Liver (tissue), 9 donors: ENCODE results near the gene TSGA10IP. TPM values are rescaled to one million over a fixed set of nuclear protein-coding genes. Genes with fewer than 3 reads are reported as not detected.

Experiments used
- DNase-seq: peaks from one replicate; pipeline ENCODE4 v3.0.0-alpha.2; 2017; ENCODE audit warnings: low spot score
- H3K27ac ChIP-seq, 2 donors: one replicate each; pipeline ENCODE4 v1.7.0; 2013; ENCODE audit warnings: inconsistent platforms in 2 of 2, low read length in 2 of 2, control low read depth in 1 of 2, low read depth in 1 of 2, mild to moderate bottlenecking in 1 of 2
- H3K27me3 ChIP-seq, 4 donors: one replicate each; pipeline versions ENCODE4 v1.6.1 to v1.7.0; 2013; ENCODE audit warnings: low read length in 3 of 4, inconsistent platforms in 1 of 4, mild to moderate bottlenecking in 1 of 4, moderate library complexity in 1 of 4; ENCODE audit not compliant: control insufficient read depth in 4 of 4, insufficient read depth in 4 of 4
- H3K36me3 ChIP-seq, 4 donors: one replicate each; pipeline versions ENCODE4 v1.6.1 to v1.7.0; 2013; ENCODE audit warnings: low read length in 3 of 4, mild to moderate bottlenecking in 3 of 4, low read depth in 1 of 4, moderate library complexity in 1 of 4; ENCODE audit not compliant: control insufficient read depth in 4 of 4, insufficient read depth in 3 of 4
- H3K4me1 ChIP-seq, 4 donors: one replicate each; pipeline versions ENCODE4 v1.6.1 to v1.7.0; 2013; ENCODE audit warnings: low read length in 3 of 4, mild to moderate bottlenecking in 3 of 4, moderate library complexity in 1 of 4; ENCODE audit not compliant: control insufficient read depth in 4 of 4, insufficient read depth in 4 of 4
- H3K4me3 ChIP-seq, 3 donors: one replicate each; pipeline versions ENCODE4 v1.6.1 to v1.7.0; 2013; ENCODE audit warnings: low read length in 3 of 3, control low read depth in 1 of 3, low read depth in 1 of 3, mild to moderate bottlenecking in 1 of 3
- H3K9ac ChIP-seq, 2 donors: one replicate each; pipeline ENCODE4 v1.7.0; 2013; ENCODE audit warnings: low read length in 2 of 2, mild to moderate bottlenecking in 2 of 2, moderate library complexity in 2 of 2, control low read depth in 1 of 2, low read depth in 1 of 2
- H3K9me3 ChIP-seq, 4 donors: one replicate each; pipeline versions ENCODE4 v1.6.1 to v1.7.0; 2013; ENCODE audit warnings: low read length in 3 of 4; ENCODE audit not compliant: control insufficient read depth in 4 of 4
- EGR1 ChIP-seq, 2 donors: IDR thresholded peaks; 2 replicates each; pipeline ENCODE4 v1.6.1; 2016 to 2018; ENCODE audit warnings: antibody characterized with exemption in 2 of 2, low read depth in 2 of 2
- FOXA1 ChIP-seq: IDR thresholded peaks from 2 replicates; pipeline ENCODE4 v1.6.1; 2016; ENCODE audit warnings: antibody characterized with exemption
- FOXA2 ChIP-seq: IDR thresholded peaks from 2 replicates; pipeline ENCODE4 v1.6.1; 2016; ENCODE audit warnings: antibody characterized with exemption
- GABPA ChIP-seq, 2 donors: IDR thresholded peaks in 1 of 2; conservative IDR thresholded peaks in 1 of 2; 2 replicates each; pipeline ENCODE4 v1.6.1; 2016; ENCODE audit warnings: antibody characterized with exemption in 2 of 2, mild to moderate bottlenecking in 1 of 2, moderate library complexity in 1 of 2
- HNF4A ChIP-seq, 2 donors: conservative IDR thresholded peaks; 2 replicates each; pipeline ENCODE4 v1.6.1; 2016; ENCODE audit warnings: antibody characterized with exemption in 2 of 2, mild to moderate bottlenecking in 2 of 2
- HNF4G ChIP-seq: IDR thresholded peaks from 2 replicates; pipeline ENCODE4 v1.6.1; 2016; ENCODE audit warnings: antibody characterized with exemption
- JUND ChIP-seq, 2 donors: IDR thresholded peaks; 2 replicates each; pipeline ENCODE4 v1.6.1; 2016; ENCODE audit warnings: antibody characterized with exemption in 2 of 2
- NR2F2 ChIP-seq: IDR thresholded peaks from 2 replicates; pipeline ENCODE4 v1.6.1; 2016; ENCODE audit warnings: antibody characterized with exemption
- RAD21 ChIP-seq, 2 donors: IDR thresholded peaks; 2 replicates each; pipeline ENCODE4 v1.6.1; 2016; ENCODE audit warnings: antibody characterized with exemption in 2 of 2, mild to moderate bottlenecking in 2 of 2
- RXRA ChIP-seq, 2 donors: IDR thresholded peaks; 2 replicates each; pipeline ENCODE4 v1.6.1; 2017 to 2018; ENCODE audit warnings: antibody characterized with exemption in 2 of 2, mild to moderate bottlenecking in 1 of 2
- SP1 ChIP-seq: IDR thresholded peaks from 2 replicates; pipeline ENCODE4 v1.6.1; 2018; ENCODE audit warnings: antibody characterized with exemption, mild to moderate bottlenecking
- TAF1 ChIP-seq: conservative IDR thresholded peaks from 2 replicates; pipeline ENCODE4 v1.6.1; 2016; ENCODE audit warnings: antibody characterized with exemption, mild to moderate bottlenecking
- YY1 ChIP-seq: IDR thresholded peaks from 2 replicates; pipeline ENCODE4 v1.6.1; 2016; ENCODE audit warnings: antibody characterized with exemption, mild to moderate bottlenecking
- WGBS: extraction: QIAGEN DNeasy Blood & Tissue Kit; methylation state at CpG from one replicate; pipeline ENCODE4 v1.1.7; 2013; 5-methylcytosine and 5-hydroxymethylcytosine counted together
- polyA plus RNA-seq, 2 donors: library from polyadenylated mRNA; stranded (reverse) in 1 of 2; unstranded in 1 of 2; fragments of 200-250 nt in 1 of 2; fragments of >200 nt in 1 of 2; fragmentation: Nextera tagmentation in 1 of 2; extraction: Ambion mirVana in 1 of 2; gene quantifications; one replicate each; pipeline versions ENCODE4 v1.2.1 to v1.2.3, GENCODE V29; 2013 to 2015
- total RNA-seq, 2 donors: library from RNA; depleted of rRNA; stranded (reverse); fragments of >200 nt; gene quantifications; one replicate each; pipeline ENCODE4 v1.2.3, GENCODE V29; 2014
- TF ChIP-seq, protein P1 (sequence below): IDR thresholded peaks from 2 replicates; pipeline ENCODE4 v1.6.1; 2016; ENCODE audit warnings: antibody characterized with exemption
- TF ChIP-seq, protein P2 (sequence below): IDR thresholded peaks from 2 replicates; pipeline ENCODE4 v1.6.1; 2016; ENCODE audit warnings: antibody characterized with exemption
- TF ChIP-seq, protein P3 (sequence below): fragments of 150-350 bp; IDR thresholded peaks from 2 replicates; pipeline ENCODE4 v1.5.1; 2017; ENCODE audit warnings: improper control_type of control experiment, low read depth, low read length; ENCODE audit not compliant: missing input control
- TF ChIP-seq, protein P4 (sequence below): IDR thresholded peaks from 2 replicates; pipeline ENCODE4 v1.6.1; 2016; ENCODE audit warnings: antibody characterized with exemption
- TF ChIP-seq, protein P5 (sequence below): IDR thresholded peaks from 2 replicates; pipeline ENCODE4 v1.6.1; 2016; ENCODE audit warnings: antibody characterized with exemption, mild to moderate bottlenecking
- donor health status: healthy.
- donor health status: healthy.
- donor health status: healthy.
- donor health status: healthy.
- donor health status: healthy.

The TSGA10IP gene
- total and polyA plus RNA-seq, 4 donors, result 0.02 TPM; not detected in 3

DNA sequence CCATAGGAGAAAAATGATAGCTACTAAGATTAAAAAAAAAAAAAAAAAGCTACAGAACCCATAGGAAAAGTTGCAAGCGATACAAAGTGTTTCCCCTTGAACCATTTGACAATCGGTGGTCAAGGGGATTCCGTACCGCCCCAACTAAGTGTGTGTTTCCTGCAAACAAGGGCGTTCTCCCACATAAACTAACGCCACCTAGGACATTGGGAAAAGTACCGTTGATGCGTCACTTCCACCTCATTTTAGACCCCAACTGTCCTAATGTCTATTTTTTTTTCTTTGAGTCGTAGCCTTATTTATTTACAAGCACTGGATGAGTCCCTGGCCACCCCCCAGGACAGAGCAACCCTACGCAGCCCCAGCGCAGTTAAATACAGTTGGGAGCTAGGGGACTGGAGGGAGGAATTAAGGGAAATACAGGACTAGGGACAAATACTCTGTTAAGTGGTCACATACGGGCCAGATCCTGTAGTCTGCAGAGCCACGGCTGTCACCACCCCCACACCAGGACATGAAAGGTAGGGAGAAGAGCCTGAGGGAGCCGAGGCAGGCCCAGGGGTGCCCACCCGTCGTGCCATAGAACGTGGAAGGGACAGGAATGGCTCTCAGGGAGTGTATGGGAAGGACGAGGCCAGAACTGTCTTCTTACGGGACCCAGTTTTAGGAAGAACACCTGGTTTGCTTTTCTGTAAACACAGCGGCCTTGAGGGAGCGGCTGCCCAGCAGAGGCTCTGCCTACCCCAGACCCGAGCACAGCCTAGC, 37.7 kb downstream of the TSGA10IP start:
- Histone ChIP-seq H3K4me1 (no peaks in the 10 kb centered on the region), H3K36me3 (peaks cover 6 to 15% (median 13%) of the 10 kb centered on the region in 4 donors), H3K27ac (no peak overlapping the region), H3K9ac (no peak overlapping the region), H3K27me3 (no peaks in the 10 kb centered on the region), H3K4me3 (no peak overlapping the region), H3K9me3 (no peaks in the 10 kb centered on the region)
- DNase-seq, result no peak
- no peak for TF ChIP-seq SP1
- TF ChIP-seq RAD21 (IDR thresholded peaks at IDR 0.05), result no peak
- TF ChIP-seq HNF4A (conservative IDR thresholded peaks at IDR 0.05), result no peak
- no peak for TF ChIP-seq GABPA (IDR thresholded peaks at IDR 0.05 in 1 of 2, conservative IDR thresholded peaks at IDR 0.05 in 1 of 2)
- no peak for TF ChIP-seq FOXA1
- TF ChIP-seq, protein P1, sequence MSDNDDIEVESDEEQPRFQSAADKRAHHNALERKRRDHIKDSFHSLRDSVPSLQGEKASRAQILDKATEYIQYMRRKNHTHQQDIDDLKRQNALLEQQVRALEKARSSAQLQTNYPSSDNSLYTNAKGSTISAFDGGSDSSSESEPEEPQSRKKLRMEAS, result no peak
- 80% methylated on average over 22 of the region's 22 CpGs for WGBS

DNA sequence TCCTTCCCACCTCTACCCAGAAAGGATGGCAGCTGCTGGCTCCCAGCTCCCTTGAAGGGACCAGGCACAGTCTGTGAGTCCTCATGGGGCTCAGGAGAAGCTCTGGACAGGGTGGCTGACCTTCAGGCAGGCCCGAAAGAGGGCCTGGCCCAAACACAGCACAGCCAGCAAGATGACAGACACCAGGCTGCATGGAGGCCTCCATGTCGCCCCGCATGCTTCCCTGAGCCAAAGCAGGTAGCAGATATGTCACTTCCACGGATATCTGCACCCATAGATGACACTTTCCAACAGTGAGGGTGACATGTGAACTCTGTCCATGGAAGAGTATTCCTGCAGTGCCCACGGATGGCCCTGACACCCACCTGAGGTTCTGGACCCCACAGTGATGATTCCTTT, 38.3 kb downstream of the TSGA10IP start:
- peaks cover 6 to 9% (median 8%) of the 10 kb centered on the region in 4 donors for H3K36me3 ChIP-seq
- no peak for DNase-seq
- H3K27me3 ChIP-seq, result no peaks in the 10 kb centered on the region
- no peaks in the 10 kb centered on the region for H3K4me1 ChIP-seq
- no peak for TF ChIP-seq EGR1 (IDR thresholded peaks at IDR 0.05; ENCODE audit: low read depth in 2 of 2)
- TF ChIP-seq FOXA2, result no peak
- TF ChIP-seq, protein P1, result no peak
- H3K4me3 ChIP-seq, result no peak overlapping the region
- H3K9me3 ChIP-seq, result no peaks in the 10 kb centered on the region
- no peak overlapping the region for H3K27ac ChIP-seq
- H3K9ac ChIP-seq, result no peak overlapping the region
- 85% methylated on average over 5 of the region's 5 CpGs for WGBS

DNA sequence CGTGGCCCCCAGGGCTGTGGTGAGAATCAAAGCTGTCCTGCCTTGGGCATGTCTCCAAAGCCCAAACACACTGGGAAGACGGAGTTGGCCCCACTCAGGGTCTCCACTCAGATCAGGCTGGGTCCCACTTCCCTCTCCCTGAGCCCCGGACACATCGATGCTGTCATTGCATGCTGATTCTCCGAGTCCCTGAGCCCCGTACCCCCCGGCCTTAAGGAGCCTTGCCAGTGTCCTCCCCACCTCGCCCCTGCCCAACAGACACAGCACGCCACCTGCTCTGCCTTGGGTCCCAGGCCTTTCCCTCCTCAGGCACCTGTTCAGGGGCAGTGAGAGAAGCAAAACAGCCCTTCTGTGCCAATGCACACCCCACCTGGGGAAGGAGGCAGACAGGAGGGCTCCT, 42.1 kb downstream of the TSGA10IP start:
- H3K9ac ChIP-seq, result peak overlapping the region in 1 of 2 donors; percentile 8
- no peak overlapping the region for H3K27ac ChIP-seq
- TF ChIP-seq FOXA1 (no peak), TAF1 (no peak), JUND (IDR thresholded peaks at IDR 0.05) (no peak), HNF4A (conservative IDR thresholded peaks at IDR 0.05) (no peak), SP1 (no peak), HNF4G (no peak), RAD21 (IDR thresholded peaks at IDR 0.05) (no peak), RXRA (IDR thresholded peaks at IDR 0.05) (no peak), FOXA2 (no peak), NR2F2 (no peak), YY1 (no peak)
- TF ChIP-seq, protein P2, sequence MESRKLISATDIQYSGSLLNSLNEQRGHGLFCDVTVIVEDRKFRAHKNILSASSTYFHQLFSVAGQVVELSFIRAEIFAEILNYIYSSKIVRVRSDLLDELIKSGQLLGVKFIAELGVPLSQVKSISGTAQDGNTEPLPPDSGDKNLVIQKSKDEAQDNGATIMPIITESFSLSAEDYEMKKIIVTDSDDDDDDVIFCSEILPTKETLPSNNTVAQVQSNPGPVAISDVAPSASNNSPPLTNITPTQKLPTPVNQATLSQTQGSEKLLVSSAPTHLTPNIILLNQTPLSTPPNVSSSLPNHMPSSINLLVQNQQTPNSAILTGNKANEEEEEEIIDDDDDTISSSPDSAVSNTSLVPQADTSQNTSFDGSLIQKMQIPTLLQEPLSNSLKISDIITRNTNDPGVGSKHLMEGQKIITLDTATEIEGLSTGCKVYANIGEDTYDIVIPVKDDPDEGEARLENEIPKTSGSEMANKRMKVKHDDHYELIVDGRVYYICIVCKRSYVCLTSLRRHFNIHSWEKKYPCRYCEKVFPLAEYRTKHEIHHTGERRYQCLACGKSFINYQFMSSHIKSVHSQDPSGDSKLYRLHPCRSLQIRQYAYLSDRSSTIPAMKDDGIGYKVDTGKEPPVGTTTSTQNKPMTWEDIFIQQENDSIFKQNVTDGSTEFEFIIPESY, result no peak
- TF ChIP-seq, protein P3, sequence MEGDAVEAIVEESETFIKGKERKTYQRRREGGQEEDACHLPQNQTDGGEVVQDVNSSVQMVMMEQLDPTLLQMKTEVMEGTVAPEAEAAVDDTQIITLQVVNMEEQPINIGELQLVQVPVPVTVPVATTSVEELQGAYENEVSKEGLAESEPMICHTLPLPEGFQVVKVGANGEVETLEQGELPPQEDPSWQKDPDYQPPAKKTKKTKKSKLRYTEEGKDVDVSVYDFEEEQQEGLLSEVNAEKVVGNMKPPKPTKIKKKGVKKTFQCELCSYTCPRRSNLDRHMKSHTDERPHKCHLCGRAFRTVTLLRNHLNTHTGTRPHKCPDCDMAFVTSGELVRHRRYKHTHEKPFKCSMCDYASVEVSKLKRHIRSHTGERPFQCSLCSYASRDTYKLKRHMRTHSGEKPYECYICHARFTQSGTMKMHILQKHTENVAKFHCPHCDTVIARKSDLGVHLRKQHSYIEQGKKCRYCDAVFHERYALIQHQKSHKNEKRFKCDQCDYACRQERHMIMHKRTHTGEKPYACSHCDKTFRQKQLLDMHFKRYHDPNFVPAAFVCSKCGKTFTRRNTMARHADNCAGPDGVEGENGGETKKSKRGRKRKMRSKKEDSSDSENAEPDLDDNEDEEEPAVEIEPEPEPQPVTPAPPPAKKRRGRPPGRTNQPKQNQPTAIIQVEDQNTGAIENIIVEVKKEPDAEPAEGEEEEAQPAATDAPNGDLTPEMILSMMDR, result no peak
- TF ChIP-seq, protein P4, sequence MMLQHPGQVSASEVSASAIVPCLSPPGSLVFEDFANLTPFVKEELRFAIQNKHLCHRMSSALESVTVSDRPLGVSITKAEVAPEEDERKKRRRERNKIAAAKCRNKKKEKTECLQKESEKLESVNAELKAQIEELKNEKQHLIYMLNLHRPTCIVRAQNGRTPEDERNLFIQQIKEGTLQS, result no peak
- TF ChIP-seq, protein P5, sequence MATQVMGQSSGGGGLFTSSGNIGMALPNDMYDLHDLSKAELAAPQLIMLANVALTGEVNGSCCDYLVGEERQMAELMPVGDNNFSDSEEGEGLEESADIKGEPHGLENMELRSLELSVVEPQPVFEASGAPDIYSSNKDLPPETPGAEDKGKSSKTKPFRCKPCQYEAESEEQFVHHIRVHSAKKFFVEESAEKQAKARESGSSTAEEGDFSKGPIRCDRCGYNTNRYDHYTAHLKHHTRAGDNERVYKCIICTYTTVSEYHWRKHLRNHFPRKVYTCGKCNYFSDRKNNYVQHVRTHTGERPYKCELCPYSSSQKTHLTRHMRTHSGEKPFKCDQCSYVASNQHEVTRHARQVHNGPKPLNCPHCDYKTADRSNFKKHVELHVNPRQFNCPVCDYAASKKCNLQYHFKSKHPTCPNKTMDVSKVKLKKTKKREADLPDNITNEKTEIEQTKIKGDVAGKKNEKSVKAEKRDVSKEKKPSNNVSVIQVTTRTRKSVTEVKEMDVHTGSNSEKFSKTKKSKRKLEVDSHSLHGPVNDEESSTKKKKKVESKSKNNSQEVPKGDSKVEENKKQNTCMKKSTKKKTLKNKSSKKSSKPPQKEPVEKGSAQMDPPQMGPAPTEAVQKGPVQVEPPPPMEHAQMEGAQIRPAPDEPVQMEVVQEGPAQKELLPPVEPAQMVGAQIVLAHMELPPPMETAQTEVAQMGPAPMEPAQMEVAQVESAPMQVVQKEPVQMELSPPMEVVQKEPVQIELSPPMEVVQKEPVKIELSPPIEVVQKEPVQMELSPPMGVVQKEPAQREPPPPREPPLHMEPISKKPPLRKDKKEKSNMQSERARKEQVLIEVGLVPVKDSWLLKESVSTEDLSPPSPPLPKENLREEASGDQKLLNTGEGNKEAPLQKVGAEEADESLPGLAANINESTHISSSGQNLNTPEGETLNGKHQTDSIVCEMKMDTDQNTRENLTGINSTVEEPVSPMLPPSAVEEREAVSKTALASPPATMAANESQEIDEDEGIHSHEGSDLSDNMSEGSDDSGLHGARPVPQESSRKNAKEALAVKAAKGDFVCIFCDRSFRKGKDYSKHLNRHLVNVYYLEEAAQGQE, result no peak
- DNase-seq, result no peak
- no peak overlapping the region for H3K4me3 ChIP-seq
- H3K36me3 ChIP-seq, result peaks cover 0 to 4% (median 0%) of the 10 kb centered on the region in 4 donors
- WGBS, result 89% methylated on average over 9 of the region's 9 CpGs
- no peaks in the 10 kb centered on the region for H3K9me3 ChIP-seq
- no peaks in the 10 kb centered on the region for H3K4me1 ChIP-seq
- H3K27me3 ChIP-seq, result no peaks in the 10 kb centered on the region
